Caco-2 (cell line): ENCODE measurements around the gene WFS1. TPM values are rescaled to one million over a fixed set of nuclear protein-coding genes. Genes with fewer than 3 reads are reported as not detected.

ENCODE experiments used
- BruUV-seq: library from RNA; stranded (reverse); fragments of 400-500 nt; replicated peaks from 2 replicates; lab custom pipeline; 2021; lab: Mats Ljungman, UMichigan
- CTCF ChIA-PET: fragments of 300-600 bp; sonication (Branson Sonifier 250); formaldehyde crosslinking; loops from one replicate; lab custom pipeline; 2022; ENCODE audit warnings: antibody characterized with exemption; lab: Charles Lee
- POLR2A ChIA-PET: fragments of 300-600 bp; sonication (Branson Sonifier 250); formaldehyde crosslinking; loops from one replicate; lab custom pipeline; 2022; ENCODE audit warnings: antibody characterized with exemption; lab: Charles Lee
- DNase-seq, 2 experiments: peaks; one replicate each; pipeline versions ENCODE4 v3.0.0 to v3.0.0-alpha.2; 2020 to 2022
- H3K27me3 ChIP-seq: replicated peaks from 2 replicates; pipeline ENCODE4 v1.6.0; 2011; ENCODE audit warnings: low read length; ENCODE audit not compliant: control insufficient read depth, insufficient read depth
- H3K36me3 ChIP-seq: 2 replicates; pipeline ENCODE4 v1.5.1; 2011; ENCODE audit warnings: low read length; ENCODE audit not compliant: control insufficient read depth, insufficient read depth
- H3K4me1 ChIP-seq: fragments of 250-450 bp; sonication (Bioruptor Pico); 2 replicates; pipeline ENCODE4 v1.5.1; 2020; ENCODE audit warnings: mild to moderate bottlenecking
- H3K4me3 ChIP-seq: 2 replicates; pipeline ENCODE4 v1.5.1; 2011; ENCODE audit warnings: low read depth, mild to moderate bottlenecking, control low read depth, low read length
- H3K9me3 ChIP-seq: fragments of 250-450 bp; sonication (Bioruptor Pico); 2 replicates; pipeline ENCODE4 v1.5.1; 2020; ENCODE audit warnings: mild to moderate bottlenecking, moderate library complexity
- H3K27ac Mint-ChIP-seq: one replicate; pipeline ENCODE4 v1.8.0; 2022; ENCODE audit warnings: mixed read lengths; ENCODE audit not compliant: unreplicated experiment
- H3K27me3 Mint-ChIP-seq: one replicate; pipeline ENCODE4 v1.8.0; 2022; ENCODE audit warnings: mixed read lengths; ENCODE audit not compliant: insufficient read depth, unreplicated experiment
- H3K36me3 Mint-ChIP-seq: one replicate; pipeline ENCODE4 v1.8.0; 2022; ENCODE audit warnings: mild to moderate bottlenecking, mixed read lengths; ENCODE audit not compliant: insufficient read depth, unreplicated experiment
- H3K4me1 Mint-ChIP-seq: one replicate; pipeline ENCODE4 v1.8.0; 2022; ENCODE audit warnings: low read depth, mixed read lengths; ENCODE audit not compliant: unreplicated experiment
- H3K4me3 Mint-ChIP-seq: one replicate; pipeline ENCODE4 v1.8.0; 2022; ENCODE audit warnings: mild to moderate bottlenecking, moderate library complexity, mixed read lengths; ENCODE audit not compliant: unreplicated experiment
- H3K9me3 Mint-ChIP-seq: one replicate; pipeline ENCODE4 v1.8.0; 2022; ENCODE audit warnings: mixed read lengths; ENCODE audit not compliant: unreplicated experiment
- intact Hi-C: fragments of 100-400 bp; cut with micrococcal nuclease; formaldehyde crosslinking; loops from one replicate; pipeline ENCODE4 v1.10.0; 2022; ENCODE audit not compliant: unreplicated experiment
- total RNA-seq: library from RNA; stranded (reverse); gene quantifications from 2 replicates; pipeline ENCODE4 v1.2.3, GENCODE V29; 2022
- TF ChIP-seq, protein P1 (sequence below), 2 experiments: fragments of 200-600 bp in 1 of 2; IDR thresholded peaks; 1 replicate in 1 of 2; 2 replicates in 1 of 2; pipeline versions ENCODE4 v1.5.1 to v1.8.0; 2011 to 2022; ENCODE audit warnings: antibody characterized with exemption in 1 of 2, control low read depth in 1 of 2, inconsistent platforms in 1 of 2, low read depth in 1 of 2, low read length in 1 of 2, mild to moderate bottlenecking in 1 of 2, moderate library complexity in 1 of 2; ENCODE audit not compliant: insufficient read depth in 1 of 2, severe bottlenecking in 1 of 2, unreplicated experiment in 1 of 2

Gene WFS1
- total RNA-seq, 1 experiment from 2014 or later, result 24.9 TPM

GRCh38 chr4:6298852-6299251 is 29.2 kb downstream of the WFS1 start:
- CTCF ChIA-PET, result no interaction called here
- no TSS peak for BruUV-seq
- POLR2A ChIA-PET, result no interaction called here

DNA sequence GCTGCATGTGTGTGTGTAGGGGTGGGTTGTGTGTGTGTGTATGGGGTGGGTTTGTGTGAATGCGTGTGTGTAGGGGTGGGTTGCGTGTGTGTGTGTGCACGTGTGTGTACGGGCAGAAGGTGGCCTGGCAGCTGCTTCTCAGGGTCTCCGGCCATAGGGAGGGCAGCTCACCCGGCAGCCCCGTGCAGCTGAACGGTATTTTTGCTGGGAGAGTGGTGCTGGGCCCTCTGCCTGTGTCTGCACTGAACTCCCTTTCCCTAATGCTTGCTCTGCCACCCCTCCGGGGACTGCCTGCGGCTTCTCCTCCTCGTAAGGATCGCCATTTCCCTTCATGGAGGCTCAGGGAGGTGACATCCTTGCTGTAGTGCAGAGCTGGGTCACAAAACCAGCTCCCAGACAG is 30.2 kb downstream of the WFS1 start:
- H3K36me3 ChIP-seq, result no peaks in the 10 kb centered on the region; the same call in 1 of the 2 replicates

More at GRCh38 chr4:6298852-6299251, 29.2 kb downstream of the WFS1 start:
- Mint-ChIP-seq H3K9me3 (no peaks in the 10 kb centered on the region), H3K36me3 (peaks cover 17% of the 10 kb centered on the region), H3K27me3 (no peaks in the 10 kb centered on the region), H3K4me3 (no peak overlapping the region), H3K27ac (no peak overlapping the region), H3K4me1 (no peaks in the 10 kb centered on the region)
- H3K36me3 ChIP-seq, result no peaks in the 10 kb centered on the region; the same call in 1 of the 2 replicates
- H3K9me3 ChIP-seq, result no peaks in the 10 kb centered on the region
- TF ChIP-seq, protein P1, sequence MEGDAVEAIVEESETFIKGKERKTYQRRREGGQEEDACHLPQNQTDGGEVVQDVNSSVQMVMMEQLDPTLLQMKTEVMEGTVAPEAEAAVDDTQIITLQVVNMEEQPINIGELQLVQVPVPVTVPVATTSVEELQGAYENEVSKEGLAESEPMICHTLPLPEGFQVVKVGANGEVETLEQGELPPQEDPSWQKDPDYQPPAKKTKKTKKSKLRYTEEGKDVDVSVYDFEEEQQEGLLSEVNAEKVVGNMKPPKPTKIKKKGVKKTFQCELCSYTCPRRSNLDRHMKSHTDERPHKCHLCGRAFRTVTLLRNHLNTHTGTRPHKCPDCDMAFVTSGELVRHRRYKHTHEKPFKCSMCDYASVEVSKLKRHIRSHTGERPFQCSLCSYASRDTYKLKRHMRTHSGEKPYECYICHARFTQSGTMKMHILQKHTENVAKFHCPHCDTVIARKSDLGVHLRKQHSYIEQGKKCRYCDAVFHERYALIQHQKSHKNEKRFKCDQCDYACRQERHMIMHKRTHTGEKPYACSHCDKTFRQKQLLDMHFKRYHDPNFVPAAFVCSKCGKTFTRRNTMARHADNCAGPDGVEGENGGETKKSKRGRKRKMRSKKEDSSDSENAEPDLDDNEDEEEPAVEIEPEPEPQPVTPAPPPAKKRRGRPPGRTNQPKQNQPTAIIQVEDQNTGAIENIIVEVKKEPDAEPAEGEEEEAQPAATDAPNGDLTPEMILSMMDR (IDR thresholded peaks at IDR 0.05; ENCODE audit: insufficient read depth in 1 of 2, low read depth in 1 of 2, low read length in 1 of 2, severe bottlenecking in 1 of 2, unreplicated experiment in 1 of 2), result no peak
- no peaks in the 10 kb centered on the region for H3K4me1 ChIP-seq
- no peak for DNase-seq
- intact Hi-C loops, result no loop called here
- no peak overlapping the region for H3K4me3 ChIP-seq
- no peaks in the 10 kb centered on the region for H3K27me3 ChIP-seq

DNA sequence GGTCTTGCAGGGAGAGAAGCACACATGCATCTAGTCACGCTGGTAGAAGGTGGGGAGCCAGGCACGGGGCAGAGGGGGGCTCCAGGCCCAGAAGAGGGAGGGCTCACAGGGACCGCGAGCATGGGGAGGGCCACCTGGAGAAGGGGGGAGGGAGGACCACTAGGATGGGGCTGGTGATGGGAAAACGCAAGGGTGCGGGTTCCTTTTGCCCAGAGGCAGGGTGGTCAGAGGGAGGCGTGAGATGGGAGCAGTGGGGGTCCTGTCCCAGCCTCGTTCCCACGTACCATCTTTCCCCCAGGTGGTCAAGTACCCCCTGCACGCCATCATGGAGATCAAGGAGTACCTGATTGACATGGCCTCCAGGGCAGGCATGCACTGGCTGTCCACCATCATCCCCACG is 30.7 kb downstream of the WFS1 start:
- Mint-ChIP-seq H3K9me3 (no peaks in the 10 kb centered on the region), H3K4me1 (no peaks in the 10 kb centered on the region), H3K27me3 (no peaks in the 10 kb centered on the region), H3K36me3 (peaks cover 17% of the 10 kb centered on the region), H3K4me3 (no peak overlapping the region), H3K27ac (no peak overlapping the region)
- BruUV-seq, result no TSS peak
- no peaks in the 10 kb centered on the region for H3K9me3 ChIP-seq
- intact Hi-C loops, result no loop called here
- no peak overlapping the region for H3K4me3 ChIP-seq
- CTCF ChIA-PET, result no interaction called here
- H3K36me3 ChIP-seq, result no peaks in the 10 kb centered on the region; the same call in 1 of the 2 replicates
- H3K4me1 ChIP-seq, result no peaks in the 10 kb centered on the region
- TF ChIP-seq, protein P1 (IDR thresholded peaks at IDR 0.05; ENCODE audit: insufficient read depth in 1 of 2, low read depth in 1 of 2, low read length in 1 of 2, severe bottlenecking in 1 of 2, unreplicated experiment in 1 of 2), result no peak
- no peak for DNase-seq
- POLR2A ChIA-PET, result no interaction called here
- H3K27me3 ChIP-seq, result no peaks in the 10 kb centered on the region

More for the DNA sequence above, 30.2 kb downstream of the WFS1 start:
- intact Hi-C loops, result no loop called here
- Mint-ChIP-seq H3K27me3 (no peaks in the 10 kb centered on the region), H3K4me3 (no peak overlapping the region), H3K36me3 (peaks cover 17% of the 10 kb centered on the region), H3K27ac (no peak overlapping the region), H3K4me1 (no peaks in the 10 kb centered on the region), H3K9me3 (no peaks in the 10 kb centered on the region)
- H3K4me3 ChIP-seq, result no peak overlapping the region
- TF ChIP-seq, protein P1 (IDR thresholded peaks at IDR 0.05; ENCODE audit: insufficient read depth in 1 of 2, low read depth in 1 of 2, low read length in 1 of 2, severe bottlenecking in 1 of 2, unreplicated experiment in 1 of 2), result no peak
- H3K9me3 ChIP-seq, result no peaks in the 10 kb centered on the region
- ChIA-PET CTCF (no interaction called here), POLR2A (no interaction called here)
- H3K4me1 ChIP-seq, result no peaks in the 10 kb centered on the region
- no TSS peak for BruUV-seq
- DNase-seq, result no peak
- H3K27me3 ChIP-seq, result no peaks in the 10 kb centered on the region
